NT2/D1 (cell line): ENCODE measurements around the gene CTCF.
A peak's percentile ranks its signal among the peaks of the same experiment; 100 is the strongest.

Experiments used
- DNase-seq: peaks from one replicate; pipeline ENCODE4 v3.0.0-alpha.2; 2011; ENCODE audit warnings: low read depth, low spot score
- H3K27me3 ChIP-seq: 2 replicates; pipeline ENCODE4 v1.6.0; 2011; ENCODE audit warnings: mild to moderate bottlenecking; ENCODE audit not compliant: insufficient read length, insufficient read depth
- H3K36me3 ChIP-seq: 2 replicates; pipeline ENCODE4 v1.6.1; 2011; ENCODE audit warnings: mild to moderate bottlenecking, low read length, mixed read lengths; ENCODE audit not compliant: insufficient read depth, insufficient read length
- H3K4me1 ChIP-seq: 2 replicates; pipeline ENCODE4 v1.5.1; 2011; ENCODE audit not compliant: insufficient read depth, insufficient read length
- H3K4me3 ChIP-seq: 2 replicates; pipeline ENCODE4 v1.5.1; 2011; ENCODE audit warnings: low read depth; ENCODE audit not compliant: insufficient read length
- H3K9ac ChIP-seq: 2 replicates; pipeline ENCODE4 v1.6.0; 2011; ENCODE audit warnings: low read depth; ENCODE audit not compliant: insufficient read length
- H3K9me3 ChIP-seq: 2 replicates; pipeline ENCODE4 v1.5.1; 2011; ENCODE audit warnings: mild to moderate bottlenecking, low read length; ENCODE audit not compliant: insufficient read depth
- SUZ12 ChIP-seq: IDR thresholded peaks from 2 replicates; pipeline ENCODE4 v1.6.1; 2011; ENCODE audit not compliant: insufficient read length, insufficient read depth; ENCODE audit errors: extremely low read depth
- YY1 ChIP-seq: IDR thresholded peaks from 2 replicates; pipeline ENCODE4 v1.6.1; 2011; ENCODE audit not compliant: insufficient read length, insufficient read depth
- ZNF274 ChIP-seq: IDR thresholded peaks from 2 replicates; pipeline ENCODE4 v1.6.1; 2011; ENCODE audit warnings: mild to moderate bottlenecking, low read depth, low read length

Gene CTCF

GRCh38 chr16:67641779-67642708 is 79.7 kb downstream of the CTCF start:
- H3K9me3 ChIP-seq: no peaks in the 10 kb centered on the region
- H3K4me1 ChIP-seq: peaks cover 8% of the 10 kb centered on the region
- peaks cover 28% of the 10 kb centered on the region for H3K27me3 ChIP-seq
- no peak for DNase-seq
- peaks cover 26% of the 10 kb centered on the region for H3K36me3 ChIP-seq
- peak overlapping the region; percentile 8 for H3K9ac ChIP-seq
- no peak overlapping the region for H3K4me3 ChIP-seq
- TF ChIP-seq YY1: no peak

- no peak overlapping the region for H3K4me3 ChIP-seq
- H3K36me3 ChIP-seq: peaks cover 9% of the 10 kb centered on the region
- no peak overlapping the region for H3K9ac ChIP-seq
- DNase-seq: no peak
- H3K9me3 ChIP-seq: no peaks in the 10 kb centered on the region
- H3K4me1 ChIP-seq: peaks cover 8% of the 10 kb centered on the region
- peaks cover 28% of the 10 kb centered on the region for H3K27me3 ChIP-seq
- TF ChIP-seq ZNF274 (no peak), YY1 (no peak), SUZ12 (no peak)
Observed at GRCh38 chr16:67644038-67644437, 81.7 kb downstream of the CTCF start.

- Histone ChIP-seq H3K27me3 (peaks cover 28% of the 10 kb centered on the region), H3K9me3 (no peaks in the 10 kb centered on the region), H3K4me1 (peaks cover 11% of the 10 kb centered on the region), H3K36me3 (peaks cover 3% of the 10 kb centered on the region), H3K9ac (peak overlapping the region; percentile 79), H3K4me3 (peak overlapping the region; percentile 46)
- DNase-seq: no peak
- no peak for TF ChIP-seq YY1
- no peak for TF ChIP-seq SUZ12
- no peak for TF ChIP-seq ZNF274
Observed at GRCh38 chr16:67645397-67646121, 83.2 kb downstream of the CTCF start.

- Histone ChIP-seq H3K4me1 (peaks cover 11% of the 10 kb centered on the region), H3K9me3 (no peaks in the 10 kb centered on the region), H3K27me3 (peaks cover 28% of the 10 kb centered on the region), H3K36me3 (peaks cover 6% of the 10 kb centered on the region), H3K9ac (no peak overlapping the region), H3K4me3 (no peak overlapping the region)
- no peak for DNase-seq
- TF ChIP-seq SUZ12 (no peak), ZNF274 (no peak), YY1 (no peak)
Observed at GRCh38 chr16:67647111-67647651, 84.9 kb downstream of the CTCF start.

- no peak for DNase-seq
- Histone ChIP-seq H3K4me1 (peaks cover 14% of the 10 kb centered on the region), H3K27me3 (peaks cover 28% of the 10 kb centered on the region), H3K4me3 (no peak overlapping the region), H3K9ac (no peak overlapping the region), H3K9me3 (no peaks in the 10 kb centered on the region), H3K36me3 (peaks cover 6% of the 10 kb centered on the region)
- TF ChIP-seq SUZ12 (no peak), YY1 (no peak), ZNF274 (no peak)
Observed at GRCh38 chr16:67647681-67648080, 85.4 kb downstream of the CTCF start.

GRCh38 chr16:67648088-67648763 is 85.9 kb downstream of the CTCF start:
- H3K4me1 ChIP-seq: peaks cover 14% of the 10 kb centered on the region
- DNase-seq: no peak
- H3K9ac ChIP-seq: no peak overlapping the region
- no peak for TF ChIP-seq SUZ12
- TF ChIP-seq ZNF274: no peak
- no peak for TF ChIP-seq YY1
- no peak overlapping the region for H3K4me3 ChIP-seq
- H3K36me3 ChIP-seq: peaks cover 6% of the 10 kb centered on the region
- peaks cover 29% of the 10 kb centered on the region for H3K27me3 ChIP-seq
- H3K9me3 ChIP-seq: no peaks in the 10 kb centered on the region

GRCh38 chr16:67648764-67649407 is 86.6 kb downstream of the CTCF start:
- DNase-seq: no peak
- H3K36me3 ChIP-seq: peaks cover 6% of the 10 kb centered on the region
- H3K9ac ChIP-seq: no peak overlapping the region
- H3K27me3 ChIP-seq: peaks cover 30% of the 10 kb centered on the region
- peaks cover 16% of the 10 kb centered on the region for H3K4me1 ChIP-seq
- no peaks in the 10 kb centered on the region for H3K9me3 ChIP-seq
- no peak overlapping the region for H3K4me3 ChIP-seq
- no peak for TF ChIP-seq YY1
- TF ChIP-seq ZNF274: no peak
- no peak for TF ChIP-seq SUZ12
